NCI-H146 treated with DMSO at 0.1 percent for 48 hours (cell line): ENCODE results near the gene CRYGD.
"Not testable (repeated sequence)": the region's sequence is repeated elsewhere in the genome, so short reads cannot be mapped to it uniquely, and the experiment has no call there.

Experiments used
- DNase-seq: peaks from one replicate; lab custom pipeline; 2025; ENCODE audit not compliant: unreplicated experiment; lab: John Stamatoyannopoulos, UW

Gene CRYGD

DNA sequence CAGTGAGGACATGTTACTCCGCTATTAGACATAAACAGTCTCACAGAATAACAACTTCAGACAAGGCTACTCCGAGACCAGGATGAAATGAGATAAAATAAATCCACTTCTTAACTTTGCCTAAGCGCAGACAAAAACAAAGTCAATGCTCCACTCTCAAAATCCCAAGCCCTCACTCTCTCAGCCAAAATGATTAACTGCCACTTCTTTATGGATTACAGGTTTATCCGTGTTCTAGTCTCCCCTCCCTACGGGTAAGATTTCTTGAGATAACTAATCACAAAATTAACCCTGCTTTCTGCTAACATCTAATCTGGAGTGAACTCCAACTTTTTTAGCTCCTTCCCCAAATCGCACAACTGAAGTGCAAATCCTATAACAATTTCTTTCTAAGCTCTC is 6.4 kb upstream of the CRYGD start:
- no peak for DNase-seq

DNA sequence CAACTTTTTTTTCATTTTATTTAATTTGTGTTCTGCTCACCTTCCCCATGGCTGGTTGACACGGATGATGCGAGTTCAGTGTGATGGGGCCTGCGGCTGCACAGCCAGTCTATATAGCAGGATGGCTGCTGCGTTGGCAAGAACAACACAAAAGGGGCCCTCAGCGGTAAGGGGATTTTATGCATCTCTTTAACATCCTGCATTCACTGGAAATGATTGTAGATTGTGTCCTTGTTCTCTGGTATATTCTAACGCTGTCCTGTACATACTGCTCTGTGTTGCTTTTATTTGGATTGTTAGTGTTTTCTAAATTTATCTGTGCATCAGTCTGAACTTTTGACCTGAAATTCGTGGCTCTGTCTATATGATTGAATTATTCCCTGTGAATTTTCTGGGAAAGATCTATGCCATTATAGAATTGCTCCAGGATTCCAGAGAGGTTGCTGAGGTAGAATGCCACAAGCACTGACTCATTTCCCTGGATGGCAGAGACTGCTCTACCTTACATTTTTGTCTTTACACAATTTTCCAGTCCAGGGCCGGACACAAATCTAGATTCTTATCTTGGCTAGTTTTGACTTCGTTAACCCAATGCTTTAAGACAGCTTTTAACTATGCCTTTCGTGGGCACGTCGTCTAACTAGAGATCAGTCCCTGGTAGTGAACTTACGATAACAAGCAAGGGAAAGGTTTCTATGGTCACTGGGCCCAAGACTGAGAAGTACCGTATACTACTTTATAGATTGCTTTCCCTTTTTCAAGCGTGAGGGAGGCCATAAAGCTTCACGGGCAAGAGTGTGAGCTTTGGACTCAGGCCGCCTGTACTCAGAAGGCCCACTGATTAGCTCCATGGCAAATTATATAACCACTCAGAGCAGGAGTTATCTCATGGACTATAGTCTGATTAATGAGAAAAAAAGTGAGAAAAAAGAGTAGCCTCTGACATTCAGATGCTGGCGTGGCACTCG is 5.7 kb upstream of the CRYGD start, which contains the start of gene CRYGC:
CRYGC (minus strand) TSS at position 85 of the 968 bp plus-strand sequence; CDS start at position 49, 36 bp downstream.
- no peak for DNase-seq

DNA sequence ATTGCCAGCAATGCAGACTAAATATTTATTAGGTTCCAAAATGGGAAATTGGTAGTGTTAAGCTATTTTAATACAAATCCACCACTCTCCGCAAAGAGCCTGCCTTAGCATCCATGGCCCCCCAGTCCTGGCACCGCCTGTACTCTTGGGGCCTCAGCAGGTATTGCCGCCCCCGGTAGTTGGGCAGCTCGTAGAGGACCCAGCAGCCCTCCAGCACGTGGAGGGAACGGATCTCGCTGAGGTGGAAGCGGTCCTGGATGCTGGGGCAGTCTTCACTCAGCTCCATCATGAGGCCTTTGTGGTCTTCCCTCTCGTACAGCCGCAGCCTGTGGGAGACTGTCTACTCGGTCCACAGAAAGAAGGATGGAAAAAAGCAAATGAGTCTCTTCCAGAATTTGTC is 3.8 kb upstream of the CRYGD start:
- DNase-seq, result no peak

DNA sequence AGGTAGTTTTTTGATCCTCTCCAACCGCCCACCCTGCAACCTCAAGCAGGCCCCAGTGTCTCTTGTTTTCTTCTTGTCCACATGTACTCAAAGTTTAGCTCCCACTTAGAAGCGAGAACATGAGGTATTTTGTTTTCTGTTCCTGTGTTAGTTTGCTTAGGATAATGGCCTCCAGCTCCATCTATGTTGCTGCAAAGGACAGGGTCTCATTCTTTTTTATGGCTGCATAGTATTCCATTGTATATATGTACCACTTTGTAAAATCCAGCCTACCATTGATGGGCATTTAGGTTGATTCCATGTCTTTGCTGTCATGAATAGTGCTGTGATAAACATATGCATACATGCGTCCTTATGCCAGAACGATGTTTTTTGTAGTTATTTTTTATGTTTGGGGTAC is 2.8 kb upstream of the CRYGD start:
- no peak for DNase-seq

DNA sequence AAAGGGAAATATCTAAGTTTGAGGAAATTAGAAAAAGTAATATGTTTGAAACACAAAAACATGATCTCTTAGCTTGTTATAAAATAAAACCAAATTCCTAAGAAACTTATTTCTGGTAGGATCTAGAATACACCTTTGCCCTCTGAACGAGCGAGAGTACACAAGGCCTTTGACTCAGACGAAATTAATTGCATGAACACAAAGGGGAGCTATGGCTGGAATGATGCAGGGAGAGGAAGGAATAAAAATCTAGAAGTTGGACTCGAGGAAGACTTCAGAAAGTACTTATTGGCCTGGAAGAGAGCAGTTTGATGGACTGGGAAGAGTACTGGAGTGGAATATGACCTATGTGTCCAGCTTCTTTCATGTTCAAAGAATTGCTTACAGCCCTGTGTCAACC is 927 bp upstream of the CRYGD start:
- no peak for DNase-seq

DNA sequence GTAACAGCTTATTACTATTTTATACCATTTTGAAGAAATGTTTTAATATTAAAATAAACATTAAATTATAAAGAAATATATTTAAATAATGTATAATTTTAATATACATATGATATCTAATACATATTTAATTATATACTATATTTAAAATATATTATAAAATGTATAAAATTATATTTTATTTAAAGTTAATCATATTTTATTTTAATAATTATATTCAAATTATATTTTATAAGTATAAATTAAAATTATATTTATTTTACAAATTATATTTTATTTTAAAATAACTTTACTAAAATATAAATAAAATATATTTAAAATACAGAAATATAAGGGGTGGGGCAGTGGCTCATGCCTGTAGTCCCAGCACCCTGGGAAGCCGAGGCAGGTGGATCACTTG is 2.1 kb downstream of the CRYGD start:
- DNase-seq, result no peak

DNA sequence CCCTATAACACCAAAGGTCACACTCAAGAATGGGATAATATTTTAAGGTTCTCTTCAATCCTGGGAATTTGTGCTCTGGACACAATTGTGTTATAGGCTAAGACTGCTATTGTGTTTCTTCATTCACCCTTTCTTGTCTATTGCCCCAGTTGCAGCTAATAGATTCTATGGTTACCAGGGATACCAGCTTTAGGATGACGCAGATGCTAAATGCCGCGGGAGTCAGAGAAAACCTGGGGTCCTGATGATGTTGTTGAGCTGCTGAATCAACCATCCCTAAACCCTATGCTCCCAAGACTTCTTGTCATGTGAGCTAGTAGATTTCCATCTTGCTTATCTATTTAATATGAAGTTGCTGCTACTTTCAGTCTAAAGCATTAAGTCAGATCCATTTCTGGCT is 5.4 kb downstream of the CRYGD start:
- no peak for DNase-seq

DNA sequence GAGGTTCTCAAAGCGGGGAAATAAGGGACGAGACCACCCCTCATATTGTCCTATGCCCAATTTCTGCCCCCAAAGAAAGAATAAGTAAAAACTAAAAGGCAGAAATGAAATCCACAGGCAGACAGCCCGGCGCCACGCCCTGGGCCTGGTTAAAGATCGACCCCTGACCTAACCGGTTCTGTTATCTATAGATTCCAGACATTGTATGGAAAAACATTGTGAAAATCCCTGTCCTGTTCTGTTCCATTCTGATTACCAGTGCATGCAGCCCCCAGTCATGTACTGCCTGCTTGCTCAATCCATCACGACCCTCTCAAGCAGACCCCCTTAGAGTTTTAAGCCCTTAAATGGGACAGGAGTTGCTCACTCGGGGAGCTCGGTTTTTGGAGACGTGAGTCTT is 6.9 kb downstream of the CRYGD start:
- not testable (repeated sequence) for DNase-seq

DNA sequence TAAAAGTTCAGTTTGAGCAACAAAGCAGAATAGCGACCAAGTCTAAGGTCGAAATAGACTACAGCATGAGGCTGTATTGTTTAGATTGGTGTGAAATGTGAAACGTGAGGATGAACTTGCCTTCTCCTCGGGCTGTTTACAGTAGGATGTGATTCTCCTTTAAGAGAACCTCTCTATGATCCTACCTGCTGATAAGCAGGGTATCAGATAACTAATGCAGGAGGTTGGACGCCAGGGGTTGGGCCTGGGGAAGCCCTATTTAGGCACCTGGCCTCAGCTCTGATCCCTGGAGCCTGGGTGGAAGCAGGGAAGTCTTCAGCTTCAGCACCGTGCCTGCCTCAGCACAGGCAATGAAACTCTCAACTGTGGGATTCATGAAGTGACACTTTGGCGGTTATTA is 11.4 kb downstream of the CRYGD start:
- DNase-seq, result peak; percentile 58

DNA sequence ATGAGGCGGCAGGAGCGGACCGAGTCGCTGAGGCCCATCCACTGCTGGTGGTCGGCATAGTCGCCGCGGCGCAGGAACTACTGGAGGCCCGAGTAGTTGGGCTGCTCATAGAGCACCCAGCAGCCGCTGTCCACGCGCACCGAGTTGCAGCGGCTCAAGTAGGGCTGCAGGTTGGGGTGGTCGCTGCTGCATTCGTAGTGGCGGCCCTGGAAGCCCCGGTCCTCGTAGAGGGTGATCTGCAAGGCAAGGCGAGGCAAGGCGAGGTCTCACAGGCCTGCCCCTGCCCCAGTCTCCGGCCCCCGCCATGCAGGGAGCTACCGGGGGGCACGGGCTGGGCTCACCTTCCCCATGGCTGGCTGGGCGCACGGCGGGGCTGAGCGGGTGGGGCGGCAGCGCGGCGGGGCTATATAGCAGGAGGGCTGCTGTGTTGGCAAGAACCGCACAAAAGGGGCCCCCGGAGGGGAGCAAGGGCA is 12.0 kb downstream of the CRYGD start:
- DNase-seq, result not testable (repeated sequence)

DNA sequence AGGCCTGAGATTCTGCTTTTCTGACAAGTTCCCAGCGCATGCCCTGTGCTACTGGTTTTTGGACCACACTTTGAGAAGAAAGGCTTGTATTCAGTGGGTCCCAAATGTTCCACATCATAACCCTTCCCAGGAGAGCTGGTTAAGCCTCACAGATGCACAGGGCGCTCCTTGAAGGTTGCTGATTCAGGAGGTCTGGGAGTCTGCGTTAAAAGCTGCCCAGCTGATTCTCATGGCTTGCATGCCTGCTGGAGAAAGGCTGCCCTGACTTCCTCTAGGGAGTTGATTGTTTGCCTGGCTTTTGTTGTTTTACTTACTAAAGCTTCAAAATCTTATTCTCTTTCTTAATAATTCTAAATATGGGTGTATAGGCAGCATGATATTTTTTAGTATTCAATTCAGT is 20.7 kb downstream of the CRYGD start:
- DNase-seq, result no peak

DNA sequence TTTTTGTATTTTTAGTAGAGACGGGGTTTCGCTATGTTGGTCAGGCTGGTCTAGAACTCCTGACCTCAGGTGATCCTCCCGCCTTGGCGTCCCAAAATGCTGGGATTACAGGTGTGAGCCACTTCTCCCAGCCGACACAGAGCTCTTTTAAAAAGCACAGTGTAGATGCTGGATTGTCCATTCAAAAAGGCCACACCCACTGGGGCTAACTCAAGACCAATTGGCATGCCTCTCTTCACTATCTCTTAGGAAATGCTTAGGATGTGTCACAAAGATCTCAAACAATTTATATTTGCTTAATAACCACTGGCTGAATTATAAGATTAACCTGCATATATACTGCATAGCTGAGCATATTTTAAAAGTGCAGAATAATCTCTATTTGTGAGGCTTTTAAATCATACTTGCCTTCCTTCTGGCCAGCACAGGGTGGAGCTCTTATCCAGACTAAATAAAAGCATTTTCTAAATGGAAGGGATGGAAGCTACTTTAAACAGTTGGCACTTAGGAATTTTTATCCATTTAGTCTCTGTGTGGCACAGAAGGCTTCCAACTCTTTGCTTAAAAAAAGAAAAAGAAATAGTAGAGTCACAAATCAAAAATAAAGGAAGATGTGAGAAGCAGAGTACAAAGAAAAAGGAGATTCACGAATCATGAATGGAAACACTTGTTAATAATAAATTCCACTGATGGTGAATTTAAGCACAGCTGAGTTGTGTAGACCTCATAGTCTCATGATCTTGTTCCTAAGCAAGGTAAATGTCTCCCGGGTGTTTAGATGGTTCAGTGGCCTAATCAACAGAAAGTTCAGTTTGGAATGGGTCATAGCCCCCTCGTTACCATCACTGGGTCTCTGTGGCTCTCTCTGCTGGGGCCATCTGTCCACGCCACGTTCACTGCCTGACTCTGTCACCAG is 22.4 kb downstream of the CRYGD start:
- DNase-seq, result peak; percentile 31

DNA sequence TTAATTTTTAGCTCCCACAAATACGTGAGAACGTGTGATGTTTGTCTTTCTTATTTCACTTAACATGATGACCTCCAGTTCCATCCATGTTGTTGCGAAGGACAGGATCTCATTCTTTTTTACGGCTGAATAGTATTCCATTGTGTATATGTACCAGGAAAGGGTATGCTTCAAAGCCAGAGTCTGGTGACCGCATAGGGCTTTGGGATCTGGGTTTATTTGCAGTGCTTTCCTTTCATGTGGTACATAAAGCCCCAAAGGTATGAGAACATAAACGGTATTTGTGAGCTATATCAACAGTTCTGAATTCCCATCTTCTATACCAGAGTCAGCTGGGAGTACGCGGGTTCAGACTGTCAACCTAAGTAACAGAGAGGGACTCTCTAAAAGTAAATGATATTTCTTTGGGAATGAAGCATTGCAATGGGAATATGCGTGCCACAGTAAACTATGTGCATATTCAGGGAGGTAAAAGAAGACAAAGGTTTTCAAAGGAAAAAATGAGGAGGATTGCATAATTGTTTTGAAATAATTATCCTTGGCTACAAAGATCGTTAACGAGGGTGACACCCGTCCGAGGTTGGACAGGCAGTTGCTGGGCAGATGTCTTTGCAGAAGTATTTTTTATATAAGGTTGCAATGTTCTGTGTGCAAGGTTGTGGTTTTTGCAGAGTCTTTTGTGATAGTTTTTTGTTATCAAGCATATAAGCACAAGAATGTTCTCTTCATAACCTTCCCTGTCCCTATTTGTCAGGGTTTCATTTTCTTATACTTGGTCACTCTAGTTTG is 24.4 kb downstream of the CRYGD start:
- DNase-seq, result no peak

DNA sequence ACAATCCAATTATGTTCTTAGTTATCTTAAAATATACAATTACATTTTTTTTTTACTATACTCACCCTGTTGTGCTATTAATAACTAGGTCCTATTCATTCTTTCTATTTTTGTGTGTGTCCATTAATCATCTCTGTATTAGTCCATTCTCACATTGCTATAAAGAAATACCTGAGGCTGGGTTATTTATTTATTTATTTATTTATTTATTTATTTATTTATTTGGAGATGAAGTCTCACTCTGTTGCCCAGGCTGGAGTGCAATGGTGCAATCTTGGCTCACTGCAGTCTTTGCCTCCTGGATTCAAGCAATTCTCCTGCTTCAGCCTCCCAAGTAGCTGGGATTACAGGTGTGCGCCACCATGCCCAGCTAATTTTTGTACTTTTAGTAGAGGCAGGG is 25.6 kb downstream of the CRYGD start:
- DNase-seq, result not testable (repeated sequence)

DNA sequence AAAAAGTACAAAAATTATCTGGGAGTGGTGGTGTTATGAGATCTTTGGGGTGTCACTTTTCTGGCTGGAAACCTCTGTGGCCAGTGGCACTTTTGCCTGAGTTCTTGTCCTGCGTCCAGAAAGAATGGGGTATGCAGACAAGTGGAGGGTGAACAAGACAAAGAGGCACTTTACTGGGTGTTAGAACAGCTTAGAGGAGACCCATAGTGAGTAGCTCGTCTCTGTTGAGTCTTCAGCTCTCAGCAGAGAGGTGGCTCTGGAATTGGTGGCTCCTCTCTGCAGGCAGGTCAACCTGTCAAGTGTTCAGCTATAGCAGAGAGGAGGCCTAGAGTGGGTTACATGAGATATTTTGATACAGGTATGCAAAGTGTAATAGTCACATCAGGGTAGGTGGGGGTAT is 26.1 kb downstream of the CRYGD start:
- DNase-seq, result no peak

DNA sequence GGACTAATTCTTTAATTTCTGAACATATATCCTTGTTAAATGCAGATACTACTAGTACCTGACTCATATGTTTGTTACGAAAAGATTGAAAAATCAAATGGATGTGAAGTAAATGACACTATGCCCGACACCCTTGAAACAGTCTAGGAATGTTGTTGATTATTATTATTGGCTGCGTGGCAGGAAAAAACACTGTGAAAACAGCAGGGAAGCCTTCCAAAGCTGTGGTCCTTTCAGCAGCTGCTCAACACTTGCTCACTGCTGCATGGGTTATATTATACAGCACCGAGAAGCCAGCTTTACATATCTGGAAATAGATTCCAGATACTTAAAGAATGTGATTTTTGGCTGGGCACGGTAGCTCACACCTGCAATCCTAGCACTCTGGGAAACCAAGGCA is 26.5 kb downstream of the CRYGD start:
- DNase-seq, result no peak

DNA sequence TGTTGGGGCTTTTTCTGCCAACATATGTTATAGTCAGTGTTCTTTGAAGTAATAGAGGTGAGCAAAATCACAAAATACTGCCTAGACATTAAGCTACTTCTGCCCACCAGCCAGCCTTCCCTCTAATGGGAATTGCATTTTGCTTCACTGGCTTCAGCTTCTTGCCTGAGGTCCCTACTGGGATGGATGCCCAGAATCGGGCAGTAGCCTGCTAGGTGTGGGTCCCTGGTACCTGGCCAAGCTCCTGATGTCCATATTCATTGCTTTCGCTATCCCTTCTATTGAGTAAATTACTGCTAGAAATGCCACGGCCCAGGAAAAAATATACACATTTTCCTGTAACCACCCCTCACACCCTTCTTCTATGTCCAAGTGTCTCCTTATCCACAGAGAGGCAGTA is 27.0 kb downstream of the CRYGD start:
- no peak for DNase-seq

DNA sequence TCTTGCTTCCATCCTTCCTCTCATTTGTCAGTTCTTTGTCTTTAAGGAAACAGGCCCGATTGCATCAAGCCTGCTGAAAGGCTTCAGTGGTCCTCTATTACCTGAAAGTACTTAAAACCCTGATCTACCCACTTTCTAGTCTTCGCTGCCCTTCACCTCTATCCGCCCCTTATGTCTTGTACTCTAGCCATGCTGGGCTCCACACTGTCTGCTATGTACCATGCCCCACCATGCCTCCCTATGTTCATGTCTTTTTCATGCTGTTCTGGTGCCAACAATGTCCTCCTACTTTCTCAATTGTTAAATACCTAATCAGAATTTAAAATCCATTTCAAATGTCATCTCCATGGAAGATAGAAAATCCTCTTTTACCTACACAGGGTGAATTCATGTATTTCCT is 28.2 kb downstream of the CRYGD start:
- no peak for DNase-seq

DNA sequence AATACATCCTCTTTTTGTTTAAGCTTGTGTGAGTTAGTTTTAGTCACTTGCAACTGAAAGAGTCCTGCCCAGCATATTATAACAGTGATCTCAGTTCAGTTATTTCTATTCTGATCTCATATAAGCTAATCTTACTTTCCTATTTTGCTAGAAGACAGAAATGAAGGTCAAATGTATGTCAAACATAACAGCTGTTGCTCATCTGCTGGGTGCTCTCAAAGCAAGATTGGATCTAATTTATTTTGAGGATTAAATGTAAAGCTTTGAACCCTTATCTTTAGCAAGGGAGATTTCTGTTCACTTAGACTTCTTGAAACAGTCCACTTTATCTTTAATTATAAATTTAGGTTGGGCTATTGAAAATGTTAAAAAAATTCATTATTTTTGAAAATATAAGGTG is 31.2 kb downstream of the CRYGD start:
- DNase-seq, result no peak

DNA sequence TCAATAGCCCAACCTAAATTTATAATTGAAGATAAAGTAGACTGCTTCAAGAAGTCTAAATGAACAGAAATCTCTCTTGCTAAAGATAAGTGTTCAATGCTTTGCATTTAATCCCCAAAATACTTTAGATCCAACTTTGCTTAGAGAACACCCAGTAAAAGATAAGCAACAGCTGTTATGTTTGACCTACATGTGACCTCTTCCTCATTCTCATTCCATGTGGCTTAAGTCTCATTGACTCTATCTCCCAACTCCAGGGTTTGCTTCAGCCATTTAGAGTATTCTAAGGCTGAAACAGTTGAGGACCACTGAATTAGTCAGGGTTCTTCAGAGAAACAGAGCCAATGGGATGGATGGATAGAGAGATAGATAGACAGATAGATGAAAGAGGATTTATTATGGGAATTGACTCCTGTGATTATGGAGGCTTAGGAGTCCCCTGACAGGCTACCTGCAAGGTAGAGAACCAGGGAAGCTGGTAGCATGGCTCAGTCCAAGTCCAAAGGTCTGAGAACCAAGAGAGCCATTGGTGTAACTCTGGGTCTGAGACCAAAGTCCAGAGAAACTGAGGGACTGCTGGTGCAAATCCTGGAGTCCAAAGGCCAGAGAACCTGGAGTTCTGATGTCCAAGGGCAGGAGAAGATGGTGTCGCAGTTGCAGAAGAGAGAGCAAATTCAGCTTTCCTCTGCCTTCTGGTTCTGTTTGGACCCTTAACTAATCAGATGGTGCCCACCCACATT is 32.1 kb downstream of the CRYGD start:
- DNase-seq, result no peak
